A549 (cell line): ENCODE measurements around the gene SH2B2. TPM values are rescaled to one million over a fixed set of nuclear protein-coding genes. Genes with fewer than 3 reads are reported as not detected.

Experiments
- ATAC-seq, 2 experiments: fragments of 200-7000 bp in 1 of 2; fragments of >200 bp in 1 of 2; cut with Nextera tagmentation in 1 of 2; cut with Tn5 transposase in 1 of 2; 3 replicates each; pipeline versions ENCODE4 v1.8.0 to v1.9.1; 2018 to 2020; ENCODE audit warnings: mild to moderate bottlenecking in 1 of 2, moderate library complexity in 1 of 2
- CTCF ChIA-PET: fragments of 300-600 bp; sonication (Branson Sonifier 250); formaldehyde crosslinking; extraction: SDS; loops from one replicate; lab custom pipeline; 2021; ENCODE audit warnings: antibody characterized with exemption, inconsistent platforms; lab: Yijun Ruan, JAX
- POLR2A ChIA-PET: fragments of 350-600 bp; formaldehyde crosslinking; extraction: SDS; loops from one replicate; lab custom pipeline; 2021; ENCODE audit warnings: antibody characterized with exemption, inconsistent platforms; lab: Yijun Ruan, JAX
- DNase-seq, 2 experiments: peaks; one replicate each; pipeline versions ENCODE4 v3.0.0 to v3.0.0-alpha.2; 2011 to 2016; ENCODE audit warnings: low read depth in 1 of 2, low spot score in 1 of 2
- FAIRE-seq: peaks from 2 replicates; lab custom pipeline; 2011; peaks lifted over from hg19 to GRCh38; lab: Jason Lieb, UNC
- H3K27ac ChIP-seq, 2 experiments: fragments of >200 bp; sonication (Bioruptor Twin); formaldehyde crosslinking; 3 replicates each; pipeline ENCODE4 v1.5.1; 2016 to 2017
- H3K4me1 ChIP-seq: fragments of >200 bp; sonication (Bioruptor Twin); formaldehyde crosslinking; 3 replicates; pipeline ENCODE4 v1.6.1; 2016
- H3K4me2 ChIP-seq: fragments of >200 bp; sonication (Bioruptor Twin); formaldehyde crosslinking; 3 replicates; pipeline ENCODE4 v1.6.1; 2016
- H3K4me3 ChIP-seq: fragments of >200 bp; sonication (Bioruptor Twin); formaldehyde crosslinking; 3 replicates; pipeline ENCODE4 v1.5.1; 2016
- H3K9me3 ChIP-seq: fragments of >200 bp; sonication (Bioruptor Twin); formaldehyde crosslinking; 3 replicates; pipeline ENCODE4 v1.6.1; 2016
- CEBPB ChIP-seq, 2 experiments: fragments of >200 bp in 1 of 2; sonication (Bioruptor Twin) in 1 of 2; formaldehyde crosslinking in 1 of 2; IDR thresholded peaks; 2 replicates each; pipeline ENCODE4 v1.6.1; 2012 to 2016
- CHD4 ChIP-seq: fragments of 200-600 bp; sonication (generic); IDR thresholded peaks from 2 replicates; pipeline ENCODE4 v1.6.1; 2016; ENCODE audit warnings: antibody characterized with exemption, mild to moderate bottlenecking, borderline replicate concordance
- E2F6 ChIP-seq: IDR thresholded peaks from 2 replicates; pipeline ENCODE4 v1.6.1; 2012; ENCODE audit warnings: low read depth, borderline replicate concordance
- EHF ChIP-seq: fragments of 250-450 bp; sonication (Bioruptor Pico); IDR thresholded peaks from 2 replicates; pipeline ENCODE4 v1.5.0; 2020; ENCODE audit warnings: mild to moderate bottlenecking
- EHMT2 ChIP-seq: fragments of 200-600 bp; sonication (generic); IDR thresholded peaks from 2 replicates; pipeline ENCODE4 v1.6.1; 2016; ENCODE audit warnings: antibody characterized with exemption, low read depth, mild to moderate bottlenecking, moderate library complexity
- ELK1 ChIP-seq: fragments of 150-350 bp; IDR thresholded peaks from 2 replicates; pipeline ENCODE4 v1.6.1; 2014; ENCODE audit warnings: low read depth, mild to moderate bottlenecking, low read length
- ESRRA ChIP-seq: fragments of 150-350 bp; IDR thresholded peaks from 2 replicates; pipeline ENCODE4 v1.6.1; 2014; ENCODE audit warnings: mild to moderate bottlenecking, low read length, borderline replicate concordance
- FOSB ChIP-seq: fragments of 250-450 bp; sonication (Bioruptor Pico); IDR thresholded peaks from 2 replicates; pipeline ENCODE4 v1.5.0; 2020; ENCODE audit warnings: mild to moderate bottlenecking, moderate library complexity
- FOSL2 ChIP-seq, 2 experiments: fragments of 450-650 bp in 1 of 2; fragments of >200 bp in 1 of 2; sonication (Bioruptor Twin) in 1 of 2; formaldehyde crosslinking; IDR thresholded peaks; 2 replicates each; pipeline versions ENCODE4 v1.5.0 to v1.6.1; 2016 to 2020; ENCODE audit warnings: mild to moderate bottlenecking in 1 of 2, moderate library complexity in 1 of 2
- FOXS1 ChIP-seq: fragments of 250-450 bp; sonication (Bioruptor Pico); IDR thresholded peaks from 2 replicates; pipeline ENCODE4 v1.5.0; 2020; ENCODE audit warnings: mild to moderate bottlenecking, moderate library complexity
- HES2 ChIP-seq: fragments of >200 bp; sonication (Bioruptor Twin); formaldehyde crosslinking; IDR thresholded peaks from 2 replicates; pipeline ENCODE4 v1.6.1; 2016
- HEYL ChIP-seq: fragments of 250-450 bp; sonication (Bioruptor Pico); IDR thresholded peaks from 2 replicates; pipeline ENCODE4 v1.8.0; 2021; ENCODE audit warnings: mild to moderate bottlenecking, moderate library complexity
- KDM1A ChIP-seq: fragments of 200-600 bp; sonication (generic); IDR thresholded peaks from 2 replicates; pipeline ENCODE4 v1.6.1; 2016; ENCODE audit warnings: low read depth, mild to moderate bottlenecking
- MAX ChIP-seq: IDR thresholded peaks from 2 replicates; pipeline ENCODE4 v1.6.1; 2012
- NFE2L2 ChIP-seq: fragments of 150-350 bp; conservative IDR thresholded peaks from 2 replicates; pipeline ENCODE4 v1.6.1; 2014; ENCODE audit warnings: low read length
- NR3C1 ChIP-seq: fragments of >200 bp; sonication (Bioruptor Twin); formaldehyde crosslinking; IDR thresholded peaks from 3 replicates; pipeline ENCODE4 v1.6.1; 2017
- PHF8 ChIP-seq: fragments of 200-600 bp; sonication (generic); IDR thresholded peaks from 2 replicates; pipeline ENCODE4 v1.6.1; 2016; ENCODE audit warnings: low read depth, mild to moderate bottlenecking, antibody characterized with exemption, moderate library complexity, borderline replicate concordance
- POLR2AphosphoS2 ChIP-seq: conservative IDR thresholded peaks from 2 replicates; pipeline ENCODE4 v1.6.1; 2012; ENCODE audit warnings: low read length, improper control_type of control experiment, inconsistent platforms
- RAD21 ChIP-seq, 2 experiments: fragments of >200 bp in 1 of 2; sonication (Bioruptor Twin) in 1 of 2; formaldehyde crosslinking in 1 of 2; IDR thresholded peaks in 1 of 2; conservative IDR thresholded peaks in 1 of 2; 2 replicates in 1 of 2; 3 replicates in 1 of 2; pipeline ENCODE4 v1.6.1; 2012 to 2018; ENCODE audit warnings: inconsistent platforms in 1 of 2
- REST ChIP-seq: fragments of 200-600 bp; sonication (generic); IDR thresholded peaks from 2 replicates; pipeline ENCODE4 v1.6.1; 2016; ENCODE audit warnings: antibody characterized with exemption, mild to moderate bottlenecking, moderate library complexity
- TFCP2L1 ChIP-seq: fragments of 250-450 bp; sonication (Bioruptor Pico); IDR thresholded peaks from 2 replicates; pipeline ENCODE4 v1.5.0; 2021; ENCODE audit warnings: mild to moderate bottlenecking
- USF2 ChIP-seq: fragments of 450-650 bp; IDR thresholded peaks from 2 replicates; pipeline ENCODE4 v1.6.1; 2014; ENCODE audit warnings: antibody characterized with exemption
- ZC3H11A ChIP-seq: fragments of 450-650 bp; IDR thresholded peaks from 2 replicates; pipeline ENCODE4 v1.6.1; 2014; ENCODE audit warnings: antibody characterized with exemption, mild to moderate bottlenecking
- ZSCAN20 ChIP-seq: fragments of 250-450 bp; sonication (Bioruptor Pico); IDR thresholded peaks from 2 replicates; pipeline ENCODE4 v1.8.0; 2022; ENCODE audit warnings: mild to moderate bottlenecking, moderate library complexity
- WGBS: methylation state at CpG from one replicate; pipeline ENCODE4 v1.1.6; 2017; ENCODE audit errors: missing lambda C conversion rate; 5-methylcytosine and 5-hydroxymethylcytosine counted together
- polyA plus RNA-seq, 4 experiments: library from polyadenylated mRNA; depleted of rRNA in 3 of 4; stranded (reverse); fragments of >200 nt; fragmentation: RNase III in 1 of 4; extraction: RNeasy Plus Mini Kit Qiagen cat#74134 plus additional on column Dnase treatment in 1 of 4; gene quantifications; 2 replicates in 3 of 4; 3 replicates in 1 of 4; pipeline ENCODE4 v1.2.3, GENCODE V29; 2011 to 2017

SH2B2 gene
- polyA plus RNA-seq, 2 of the 4 experiments (the other 2 are of a cell fraction) = 1.1 to 2.3 TPM

- no peak for TF ChIP-seq ZSCAN20 (CRISPR knock-in tag)
- TF ChIP-seq KDM1A = no peak
- TF ChIP-seq MAX = no peak
- TF ChIP-seq USF2 = no peak
- no peak for TF ChIP-seq EHF (CRISPR knock-in tag)
- no peak for TF ChIP-seq NFE2L2
- no peak for TF ChIP-seq NR3C1
- TF ChIP-seq ESRRA = no peak
- TF ChIP-seq E2F6 = no peak
- no peak for DNase-seq
- no peak overlapping the region for H3K27ac ChIP-seq
- no peaks in the 10 kb centered on the region for H3K4me1 ChIP-seq
- FAIRE-seq = no peak
- H3K4me3 ChIP-seq = no peak overlapping the region
- ChIA-PET CTCF (interaction anchor here (0.7 to 6.8 kb wide), 2 partner anchors 11 to 400 kb away, joined by 3 to 43 read pairs; no protein-coding TSS in a partner anchor), POLR2A (no interaction called here)
- H3K4me2 ChIP-seq = no peak overlapping the region
- 86% methylated on average over 9 of the region's 9 CpGs for WGBS
- H3K9me3 ChIP-seq = no peaks in the 10 kb centered on the region
- no peak for ATAC-seq
These were observed 25.2 kb upstream of the SH2B2 start for GRCh38 chr7:102261451-102261850.

GRCh38 chr7:102262546-102262945, 24.1 kb upstream of the SH2B2 start:
- TF ChIP-seq FOSB (CRISPR knock-in tag) = no peak
- no peak for TF ChIP-seq USF2
- no peak for TF ChIP-seq FOSL2 (IDR thresholded peaks at IDR 0.05)
- TF ChIP-seq FOSL2 (CRISPR knock-in tag; IDR thresholded peaks at IDR 0.05) = no peak
- TF ChIP-seq PHF8 = no peak
- no peak for TF ChIP-seq EHMT2
- no peak for TF ChIP-seq CEBPB (IDR thresholded peaks at IDR 0.05)
- no peak for TF ChIP-seq HES2
- no peak overlapping the region for H3K27ac ChIP-seq
- H3K4me2 ChIP-seq = no peak overlapping the region
- FAIRE-seq (no peak), ATAC-seq (0 out of 6 replicates have a peak, but pooled peaks of 1 of the 2 experiments have one; percentile 28), DNase-seq (no peak)
- no peaks in the 10 kb centered on the region for H3K4me1 ChIP-seq
- H3K9me3 ChIP-seq = no peaks in the 10 kb centered on the region
- POLR2A ChIA-PET = no interaction called here
- 93% methylated on average over 12 of the region's 13 CpGs for WGBS
- H3K4me3 ChIP-seq = no peak overlapping the region
- CTCF ChIA-PET = interaction anchor here (0.6 to 6.8 kb wide), 5 partner anchors 10 to 719 kb away, joined by 3 to 43 read pairs (median 3); no protein-coding TSS in a partner anchor

GRCh38 chr7:102264367-102264891, 22.2 kb upstream of the SH2B2 start:
- Histone ChIP-seq H3K4me2 (no peak overlapping the region), H3K9me3 (no peaks in the 10 kb centered on the region), H3K4me1 (no peaks in the 10 kb centered on the region), H3K4me3 (no peak overlapping the region), H3K27ac (no peak overlapping the region)
- TF ChIP-seq ELK1 (no peak), POLR2AphosphoS2 (no peak), TFCP2L1 (CRISPR knock-in tag) (no peak), RAD21 (conservative IDR thresholded peaks at IDR 0.05 in 1 of 2, IDR thresholded peaks at IDR 0.05 in 1 of 2) (no peak), USF2 (no peak), FOXS1 (CRISPR knock-in tag) (no peak), HEYL (CRISPR knock-in tag) (no peak), FOSL2 (IDR thresholded peaks at IDR 0.05) (no peak), FOSL2 (CRISPR knock-in tag; IDR thresholded peaks at IDR 0.05) (no peak), ZC3H11A (no peak), REST (no peak), CHD4 (no peak)
- no peak for ATAC-seq
- no peak for DNase-seq
- CTCF ChIA-PET = interaction anchor here (6.8 kb wide), 1 partner anchor 8 kb away, joined by 43 read pairs; no protein-coding TSS in a partner anchor
- WGBS = 86% methylated on average over 12 of the region's 13 CpGs
- FAIRE-seq = no peak
- POLR2A ChIA-PET = no interaction called here
